ENCODE data around the gene PRKRA. TPM values are rescaled to one million over a fixed set of nuclear protein-coding genes. Genes with fewer than 3 reads are reported as not detected.

PRKRA gene
- total and polyA plus RNA-seq, 3 donors from 2014 or later = 87.5 to 108 (median 103) TPM

DNA sequence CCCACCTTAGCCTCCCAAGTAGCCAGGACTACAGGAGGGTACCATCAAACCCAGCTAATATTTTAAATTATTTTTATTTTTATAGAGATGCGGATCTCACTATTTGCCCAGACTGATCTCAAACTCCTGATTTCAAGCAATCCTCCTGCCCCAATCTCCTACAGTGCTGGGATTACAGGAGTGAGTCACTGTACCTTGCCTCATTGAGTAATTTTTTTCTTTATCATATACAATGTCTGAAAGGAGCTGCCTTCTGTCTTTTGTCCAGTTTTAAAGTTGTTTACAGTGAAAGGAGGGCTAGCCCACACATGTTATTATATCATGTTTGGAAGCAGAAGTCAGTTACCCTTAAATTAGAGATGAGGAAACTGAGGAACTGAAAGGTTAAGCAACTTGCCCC is 32.5 kb downstream of the PRKRA start:
- Histone ChIP-seq H3K4me1 (peaks cover 7% of the 10 kb centered on the region), H3K27ac (no peak overlapping the region), H3K36me3 (ENCODE audit: low read depth, missing control alignments) (no peaks in the 10 kb centered on the region), H3K4me3 (no peak overlapping the region), H3K9me3 (no peaks in the 10 kb centered on the region), H3K27me3 (no peaks in the 10 kb centered on the region)
- intact Hi-C loops (cut with DNase I; ENCODE audit: low total_unique reads) = no loop called here
- 85 to 96% methylated on average over 1 of the region's 1 CpG for WGBS, 2 donors
- no peak for TF ChIP-seq POLR2A (IDR thresholded peaks at IDR 0.05)
- TF ChIP-seq, protein P1, sequence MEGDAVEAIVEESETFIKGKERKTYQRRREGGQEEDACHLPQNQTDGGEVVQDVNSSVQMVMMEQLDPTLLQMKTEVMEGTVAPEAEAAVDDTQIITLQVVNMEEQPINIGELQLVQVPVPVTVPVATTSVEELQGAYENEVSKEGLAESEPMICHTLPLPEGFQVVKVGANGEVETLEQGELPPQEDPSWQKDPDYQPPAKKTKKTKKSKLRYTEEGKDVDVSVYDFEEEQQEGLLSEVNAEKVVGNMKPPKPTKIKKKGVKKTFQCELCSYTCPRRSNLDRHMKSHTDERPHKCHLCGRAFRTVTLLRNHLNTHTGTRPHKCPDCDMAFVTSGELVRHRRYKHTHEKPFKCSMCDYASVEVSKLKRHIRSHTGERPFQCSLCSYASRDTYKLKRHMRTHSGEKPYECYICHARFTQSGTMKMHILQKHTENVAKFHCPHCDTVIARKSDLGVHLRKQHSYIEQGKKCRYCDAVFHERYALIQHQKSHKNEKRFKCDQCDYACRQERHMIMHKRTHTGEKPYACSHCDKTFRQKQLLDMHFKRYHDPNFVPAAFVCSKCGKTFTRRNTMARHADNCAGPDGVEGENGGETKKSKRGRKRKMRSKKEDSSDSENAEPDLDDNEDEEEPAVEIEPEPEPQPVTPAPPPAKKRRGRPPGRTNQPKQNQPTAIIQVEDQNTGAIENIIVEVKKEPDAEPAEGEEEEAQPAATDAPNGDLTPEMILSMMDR (IDR thresholded peaks at IDR 0.05) = no peak
- no peak for DNase-seq

DNA sequence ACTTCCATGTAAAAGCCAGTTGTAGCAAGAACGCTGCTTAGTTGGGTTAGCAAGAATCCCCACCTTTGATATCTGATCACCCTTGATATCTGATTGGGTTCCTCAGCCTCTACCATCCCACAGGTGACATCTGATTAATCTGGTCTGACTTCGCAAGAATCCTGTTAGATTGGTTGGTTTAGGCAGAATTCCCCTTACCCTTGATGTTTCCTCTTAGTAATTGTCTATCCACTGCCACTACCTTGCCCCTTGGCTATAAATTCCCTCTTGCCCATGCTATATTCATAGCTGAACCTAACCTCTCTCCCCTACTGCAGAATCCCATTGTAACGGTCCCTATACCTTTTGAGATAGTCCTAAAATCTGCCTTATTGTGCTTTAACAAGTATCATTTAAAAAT is 33.1 kb downstream of the PRKRA start:
- TF ChIP-seq, protein P1 (IDR thresholded peaks at IDR 0.05) = no peak
- TF ChIP-seq POLR2A (IDR thresholded peaks at IDR 0.05) = no peak
- peaks cover 7% of the 10 kb centered on the region for H3K4me1 ChIP-seq
- no peaks in the 10 kb centered on the region for H3K27me3 ChIP-seq
- H3K36me3 ChIP-seq (ENCODE audit: low read depth, missing control alignments) = no peaks in the 10 kb centered on the region
- H3K4me3 ChIP-seq = no peak overlapping the region
- intact Hi-C loops (cut with DNase I; ENCODE audit: low total_unique reads) = no loop called here
- 89 to 91% methylated on average over 3 of the region's 3 CpGs for WGBS, 2 donors
- H3K9me3 ChIP-seq = no peaks in the 10 kb centered on the region
- no peak overlapping the region for H3K27ac ChIP-seq
- DNase-seq = no peak

GRCh38 chr2:178415979-178416378 is 35.0 kb downstream of the PRKRA start:
- intact Hi-C loops (cut with DNase I; ENCODE audit: low total_unique reads) = no loop called here

DNA sequence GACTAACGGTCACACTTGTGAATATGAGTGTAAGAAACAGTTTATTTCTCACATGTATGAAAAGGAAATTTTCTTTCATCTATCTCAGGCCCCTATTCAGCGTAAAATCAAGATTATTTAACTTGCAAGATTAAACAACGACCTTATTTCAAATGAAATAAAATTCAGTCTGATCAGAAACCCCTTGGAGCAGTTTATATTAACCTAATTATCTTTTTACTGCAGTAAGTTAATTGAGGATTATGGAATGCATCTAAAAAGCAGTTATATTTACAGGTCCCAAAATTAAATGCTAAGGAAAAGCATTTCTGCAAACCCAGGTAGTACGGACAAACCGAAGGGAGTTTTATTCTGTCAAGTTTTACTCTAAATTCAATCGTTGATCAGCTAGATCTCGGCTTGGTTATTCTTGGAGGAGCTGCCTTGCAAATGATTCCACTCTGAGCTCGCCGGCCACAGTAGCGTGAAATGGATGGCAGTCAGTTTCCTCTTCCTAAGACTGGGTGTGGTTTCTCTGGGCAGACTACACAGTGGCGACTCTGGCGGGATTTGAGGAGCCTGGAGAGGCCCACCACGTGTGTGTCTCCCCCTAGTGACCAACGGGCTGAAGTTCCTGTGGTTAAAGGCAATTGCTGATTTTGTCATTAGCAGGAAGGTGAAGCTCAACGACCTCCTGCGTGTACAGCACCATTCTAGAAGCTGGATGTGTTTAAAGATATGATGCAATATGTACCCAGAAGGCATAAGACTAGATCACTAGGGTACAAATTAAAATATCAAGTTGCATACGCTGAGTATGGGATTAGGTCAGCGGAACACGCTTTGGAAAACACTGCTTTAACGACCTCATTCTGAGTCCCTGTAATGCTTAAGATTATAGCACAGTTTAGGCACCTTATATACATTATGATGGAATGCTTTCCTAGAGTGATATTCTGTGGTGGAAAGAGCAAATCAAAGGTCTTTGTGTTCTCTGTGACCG is 36.4 kb downstream of the PRKRA start:
- Histone ChIP-seq H3K27ac (peak overlapping the region; percentile 95 to 97), H3K4me3 (peak overlapping the region; percentile 66 to 75), H3K27me3 (no peaks in the 10 kb centered on the region), H3K4me1 (peaks cover 7% of the 10 kb centered on the region), H3K9me3 (no peaks in the 10 kb centered on the region), H3K36me3 (ENCODE audit: low read depth, missing control alignments) (no peaks in the 10 kb centered on the region)
- intact Hi-C loops (cut with DNase I; ENCODE audit: low total_unique reads) = no loop called here
- DNase-seq = peak; percentile 95
- TF ChIP-seq POLR2A (IDR thresholded peaks at IDR 0.05) = no peak
- TF ChIP-seq, protein P1 (IDR thresholded peaks at IDR 0.05) = peak; percentile 83 to 87 (median 84)
- 11 to 12% methylated on average over 17 to 21 of the region's 21 CpGs for WGBS, 2 donors

More at GRCh38 chr2:178415979-178416378, 35.0 kb downstream of the PRKRA start:
- no peaks in the 10 kb centered on the region for H3K36me3 ChIP-seq (ENCODE audit: low read depth, missing control alignments)
- H3K27ac ChIP-seq = no peak overlapping the region
- no peak for DNase-seq
- TF ChIP-seq, protein P1 (IDR thresholded peaks at IDR 0.05) = no peak
- no peak for TF ChIP-seq POLR2A (IDR thresholded peaks at IDR 0.05)
- H3K27me3 ChIP-seq = no peaks in the 10 kb centered on the region
- no peaks in the 10 kb centered on the region for H3K9me3 ChIP-seq
- H3K4me1 ChIP-seq = peaks cover 7% of the 10 kb centered on the region
- no peak overlapping the region for H3K4me3 ChIP-seq

Data from testis (tissue), 3 donors.